Mucosa of descending colon (tissue), 3 donors: Measurements from ENCODE around the gene ADCK2. TPM values are rescaled to one million over a fixed set of nuclear protein-coding genes. Genes with fewer than 3 reads are reported as not detected.

ENCODE experiments used
- ATAC-seq: fragments of 200-7000 bp; cut with Tn5 transposase; one replicate; pipeline ENCODE4 v1.9.1; 2020; ENCODE audit warnings: mild to moderate bottlenecking, moderate library complexity
- DNase-seq, 3 donors: peaks; one replicate each; pipeline ENCODE4 v3.0.0-alpha.2; 2020
- H3K36me3 ChIP-seq: fragments of 200-600 bp; one replicate; pipeline ENCODE4 v1.8.0; 2021; ENCODE audit warnings: low read depth, mild to moderate bottlenecking
- H3K4me1 ChIP-seq: fragments of 200-600 bp; one replicate; pipeline ENCODE4 v1.8.0; 2021; ENCODE audit warnings: low read depth, mild to moderate bottlenecking
- H3K4me3 ChIP-seq: fragments of 200-600 bp; one replicate; pipeline ENCODE4 v1.8.0; 2021; ENCODE audit warnings: mild to moderate bottlenecking
- H3K9me3 ChIP-seq: fragments of 200-600 bp; one replicate; pipeline ENCODE4 v1.8.0; 2021; ENCODE audit warnings: mild to moderate bottlenecking
- CTCF ChIP-seq: fragments of 200-600 bp; IDR thresholded peaks from one replicate; pipeline ENCODE4 v1.8.0; 2022; ENCODE audit warnings: antibody characterized with exemption, mild to moderate bottlenecking
- intact Hi-C, 2 donors: fragments of 100-400 bp; cut with DNase I in 1 of 2; cut with micrococcal nuclease in 1 of 2; formaldehyde crosslinking; loops; one replicate each; pipeline versions ENCODE4 v1.11.0 to v1.11.1; 2022; cut with DNase I, micrococcal nuclease
- total RNA-seq, 3 donors: library from RNA; stranded (reverse); fragmentation: NEBNext Ultra II Directional in 2 of 3; extraction: Animal tissue kit (Norgen Biotek cat#: 25700) in 2 of 3; gene quantifications; one replicate each; pipeline versions ENCODE4 v1.2.1 to v1.2.4, GENCODE V29; 2021 to 2023
- donor health status: DM: no; HTN: no; CAD: no; lungs with moderate emphysema.
- donor health status: DM: no; HTN: no; CAD: no.
- donor health status: DM: no; HTN: yes; CAD: no.

ADCK2 gene
- total RNA-seq, 3 donors from 2014 or later: 23.2 to 29.4 (median 27.6) TPM

- H3K36me3 ChIP-seq: no peaks in the 10 kb centered on the region
- no peaks in the 10 kb centered on the region for H3K9me3 ChIP-seq
- TF ChIP-seq CTCF: no peak
- ATAC-seq (no peak), DNase-seq (peak in 1 of 3 donors; percentile 11)
- peaks cover 23% of the 10 kb centered on the region for H3K4me1 ChIP-seq
- H3K4me3 ChIP-seq: no peak overlapping the region
- intact Hi-C loops: no loop called here
These were observed 2.3 kb upstream of the ADCK2 start for GRCh38 chr7:140670343-140670935.

- intact Hi-C loops: no loop called here
- ATAC-seq (no peak), DNase-seq (peak in 2 of 3 donors; percentile 43 to 64)
- Histone ChIP-seq H3K4me3 (no peak overlapping the region), H3K4me1 (peaks cover 24% of the 10 kb centered on the region), H3K36me3 (no peaks in the 10 kb centered on the region), H3K9me3 (no peaks in the 10 kb centered on the region)
- no peak for TF ChIP-seq CTCF
These were observed 779 bp upstream of the ADCK2 start for GRCh38 chr7:140671966-140672365.

- DNase-seq (peak; percentile 84 to 87 (median 86)), ATAC-seq (peak; percentile 84)
- TF ChIP-seq CTCF: no peak
- intact Hi-C loops: no loop called here
- peak overlapping the region; percentile 39 for H3K4me3 ChIP-seq
- H3K36me3 ChIP-seq: no peaks in the 10 kb centered on the region
- H3K4me1 ChIP-seq: peaks cover 24% of the 10 kb centered on the region
- no peaks in the 10 kb centered on the region for H3K9me3 ChIP-seq
These were observed 473 bp downstream of the ADCK2 start for GRCh38 chr7:140673063-140673773.

- H3K36me3 ChIP-seq: no peaks in the 10 kb centered on the region
- ATAC-seq (peak; percentile 27), DNase-seq (no peak)
- no peak for TF ChIP-seq CTCF
- intact Hi-C loops: no loop called here
- H3K4me1 ChIP-seq: peaks cover 24% of the 10 kb centered on the region
- H3K9me3 ChIP-seq: no peaks in the 10 kb centered on the region
- H3K4me3 ChIP-seq: peak overlapping the region; percentile 39
These were observed 1.0 kb downstream of the ADCK2 start for GRCh38 chr7:140673774-140674155.

- Histone ChIP-seq H3K4me3 (no peak overlapping the region), H3K4me1 (peaks cover 24% of the 10 kb centered on the region), H3K9me3 (no peaks in the 10 kb centered on the region), H3K36me3 (no peaks in the 10 kb centered on the region)
- ATAC-seq (peak; percentile 15), DNase-seq (peak; percentile 42 to 65 (median 45))
- TF ChIP-seq CTCF: no peak
- intact Hi-C loops: no loop called here
These were observed 1.6 kb downstream of the ADCK2 start for GRCh38 chr7:140674356-140674800.
